ENCODE data around the gene PRR33. TPM values are rescaled to one million over a fixed set of nuclear protein-coding genes. Genes with fewer than 3 reads are reported as not detected.

The PRR33 gene
- total RNA-seq, 1 donor from 2014 or later, result not detected

- DNase-seq (ENCODE audit: low read depth) (no peak), FAIRE-seq (no peak)
- Histone ChIP-seq H3K4me3 (ENCODE audit: low read depth, low read length) (no peak overlapping the region), H3K27me3 (ENCODE audit: control insufficient read depth, insufficient read depth, low read length) (peaks cover 3% of the 10 kb centered on the region), H3K36me3 (ENCODE audit: control insufficient read depth, insufficient read depth, low read length) (no peaks in the 10 kb centered on the region)
- TF ChIP-seq CTCF (IDR thresholded peaks at IDR 0.05; ENCODE audit: insufficient read depth, low read length, severe bottlenecking), result no peak
Measured at GRCh38 chr11:1868636-1869291, 22.9 kb downstream of the PRR33 start.

GRCh38 chr11:1868056-1868635, 23.5 kb downstream of the PRR33 start:
- Histone ChIP-seq H3K4me3 (ENCODE audit: low read depth, low read length) (no peak overlapping the region), H3K27me3 (ENCODE audit: control insufficient read depth, insufficient read depth, low read length) (peaks cover 3% of the 10 kb centered on the region), H3K36me3 (ENCODE audit: control insufficient read depth, insufficient read depth, low read length) (no peaks in the 10 kb centered on the region)
- FAIRE-seq, result no peak
- no peak for TF ChIP-seq CTCF (IDR thresholded peaks at IDR 0.05; ENCODE audit: insufficient read depth, low read length, severe bottlenecking)
- DNase-seq (ENCODE audit: low read depth), result no peak

- peaks cover 3% of the 10 kb centered on the region for H3K27me3 ChIP-seq (ENCODE audit: control insufficient read depth, insufficient read depth, low read length)
- no peak for TF ChIP-seq CTCF (IDR thresholded peaks at IDR 0.05; ENCODE audit: insufficient read depth, low read length, severe bottlenecking)
- FAIRE-seq, result no peak
- no peak for DNase-seq (ENCODE audit: low read depth)
- H3K4me3 ChIP-seq (ENCODE audit: low read depth, low read length), result no peak overlapping the region
- no peaks in the 10 kb centered on the region for H3K36me3 ChIP-seq (ENCODE audit: control insufficient read depth, insufficient read depth, low read length)
Measured at GRCh38 chr11:1867381-1867780, 24.3 kb downstream of the PRR33 start.

GRCh38 chr11:1866776-1867175, 24.9 kb downstream of the PRR33 start:
- no peaks in the 10 kb centered on the region for H3K36me3 ChIP-seq (ENCODE audit: control insufficient read depth, insufficient read depth, low read length)
- no peak overlapping the region for H3K4me3 ChIP-seq (ENCODE audit: low read depth, low read length)
- TF ChIP-seq CTCF (IDR thresholded peaks at IDR 0.05; ENCODE audit: insufficient read depth, low read length, severe bottlenecking), result no peak
- H3K27me3 ChIP-seq (ENCODE audit: control insufficient read depth, insufficient read depth, low read length), result peaks cover 3% of the 10 kb centered on the region
- FAIRE-seq, result no peak
- no peak for DNase-seq (ENCODE audit: low read depth)

GRCh38 chr11:1866226-1866625, 25.5 kb downstream of the PRR33 start:
- Histone ChIP-seq H3K36me3 (ENCODE audit: control insufficient read depth, insufficient read depth, low read length) (no peaks in the 10 kb centered on the region), H3K27me3 (ENCODE audit: control insufficient read depth, insufficient read depth, low read length) (peaks cover 3% of the 10 kb centered on the region), H3K4me3 (ENCODE audit: low read depth, low read length) (no peak overlapping the region)
- no peak for TF ChIP-seq CTCF (IDR thresholded peaks at IDR 0.05; ENCODE audit: insufficient read depth, low read length, severe bottlenecking)
- FAIRE-seq (no peak), DNase-seq (ENCODE audit: low read depth) (no peak)

Data from bronchial epithelial cell (primary cell).